MM.1S (cell line): ENCODE measurements around the gene FAM177A1.

Experiments used
- DNase-seq: peaks from one replicate; pipeline ENCODE4 v3.0.0-alpha.2; 2015
- H2AFZ ChIP-seq: fragments of 300-600 bp; sonication (generic); 2 replicates; pipeline ENCODE4 v1.6.0; 2016; ENCODE audit warnings: antibody characterized with exemption, low read length
- H3F3A ChIP-seq: fragments of 300-600 bp; sonication (generic); 2 replicates; pipeline ENCODE4 v1.6.1; 2016; ENCODE audit warnings: mild to moderate bottlenecking, antibody characterized with exemption, low read length, moderate library complexity, mixed read lengths; ENCODE audit not compliant: insufficient read depth
- H3K27ac ChIP-seq: fragments of 300-600 bp; sonication (generic); 2 replicates; pipeline ENCODE4 v1.5.1; 2016; ENCODE audit warnings: mild to moderate bottlenecking, low read length
- H3K27me3 ChIP-seq: fragments of 300-600 bp; sonication (generic); replicated peaks from 2 replicates; pipeline ENCODE4 v1.6.0; 2016; ENCODE audit warnings: low read length; ENCODE audit not compliant: insufficient read depth
- H3K36me3 ChIP-seq: fragments of 300-600 bp; sonication (generic); replicated peaks from 2 replicates; pipeline ENCODE4 v1.6.1; 2016; ENCODE audit warnings: mild to moderate bottlenecking, low read length, mixed read lengths; ENCODE audit not compliant: insufficient read depth
- H3K4me1 ChIP-seq: fragments of 300-600 bp; sonication (generic); 2 replicates; pipeline ENCODE4 v1.6.1; 2016; ENCODE audit warnings: low read length, mixed read lengths
- H3K4me2 ChIP-seq: fragments of 300-600 bp; sonication (generic); 2 replicates; pipeline ENCODE4 v1.6.0; 2016; ENCODE audit warnings: low read depth, low read length
- H3K4me3 ChIP-seq: fragments of 300-600 bp; sonication (generic); 2 replicates; pipeline ENCODE4 v1.5.1; 2016; ENCODE audit warnings: low read length, mixed read lengths
- H3K79me2 ChIP-seq: fragments of 300-600 bp; sonication (generic); 2 replicates; pipeline ENCODE4 v1.6.1; 2016; ENCODE audit warnings: mixed run types, low read length, mixed read lengths
- H3K9ac ChIP-seq: fragments of 300-600 bp; sonication (generic); 2 replicates; pipeline ENCODE4 v1.6.1; 2016; ENCODE audit warnings: low read length, mixed read lengths
- H3K9me2 ChIP-seq: fragments of 300-600 bp; sonication (generic); replicated peaks from 2 replicates; pipeline ENCODE4 v1.6.1; 2016; ENCODE audit warnings: mild to moderate bottlenecking, low read length, mixed read lengths; ENCODE audit not compliant: insufficient read depth
- H3K9me3 ChIP-seq: fragments of 300-600 bp; sonication (generic); replicated peaks from 2 replicates; pipeline ENCODE4 v1.6.1; 2016; ENCODE audit warnings: mild to moderate bottlenecking, low read length, mixed read lengths; ENCODE audit not compliant: insufficient read depth
- H4K20me1 ChIP-seq: fragments of 300-600 bp; sonication (generic); 2 replicates; pipeline ENCODE4 v1.6.1; 2016; ENCODE audit warnings: mild to moderate bottlenecking, low read length, moderate library complexity, mixed read lengths; ENCODE audit not compliant: insufficient read depth
- CTCF ChIP-seq: fragments of 300-600 bp; sonication (generic); IDR thresholded peaks from 2 replicates; pipeline ENCODE4 v1.5.1; 2016; ENCODE audit warnings: antibody characterized with exemption, low read length, mixed read lengths
- EZH2 ChIP-seq: fragments of 300-600 bp; sonication (generic); optimal IDR thresholded peaks from 2 replicates; pipeline ENCODE3; 2017; ENCODE audit warnings: low read depth, mild to moderate bottlenecking, antibody characterized with exemption, low read length, mixed read lengths
- EZH2phosphoT487 ChIP-seq: fragments of 300-600 bp; sonication (generic); IDR thresholded peaks from 2 replicates; pipeline ENCODE4 v1.6.1; 2018; ENCODE audit warnings: antibody characterized with exemption, low read length

Gene FAM177A1

GRCh38 chr14:35068238-35069012 is 22.4 kb downstream of the FAM177A1 start:
- Histone ChIP-seq H3K4me2 (no peak overlapping the region), H3K36me3 (no peaks in the 10 kb centered on the region), H3K9ac (no peak overlapping the region), H4K20me1 (no peaks in the 10 kb centered on the region), H3F3A (no peaks in the 10 kb centered on the region), H2AFZ (no peak overlapping the region), H3K9me3 (no peaks in the 10 kb centered on the region), H3K79me2 (no peaks in the 10 kb centered on the region), H3K9me2 (no peaks in the 10 kb centered on the region), H3K27ac (no peak overlapping the region), H3K27me3 (no peaks in the 10 kb centered on the region), H3K4me1 (no peaks in the 10 kb centered on the region), H3K4me3 (no peak overlapping the region)
- no peak for DNase-seq
- TF ChIP-seq EZH2: no peak
- TF ChIP-seq EZH2phosphoT487: no peak
- no peak for TF ChIP-seq CTCF

- Histone ChIP-seq H3K36me3 (no peaks in the 10 kb centered on the region), H3K9me2 (no peaks in the 10 kb centered on the region), H3F3A (no peaks in the 10 kb centered on the region), H3K4me3 (no peak overlapping the region), H3K79me2 (no peaks in the 10 kb centered on the region), H2AFZ (no peak overlapping the region), H4K20me1 (no peaks in the 10 kb centered on the region), H3K9ac (no peak overlapping the region), H3K4me2 (no peak overlapping the region), H3K9me3 (no peaks in the 10 kb centered on the region), H3K4me1 (no peaks in the 10 kb centered on the region), H3K27me3 (no peaks in the 10 kb centered on the region), H3K27ac (no peak overlapping the region)
- DNase-seq: no peak
- TF ChIP-seq EZH2: no peak
Measured at GRCh38 chr14:35072226-35072625, 26.2 kb downstream of the FAM177A1 start.

GRCh38 chr14:35073486-35073885 is 27.4 kb downstream of the FAM177A1 start:
- H3K4me1 ChIP-seq: no peaks in the 10 kb centered on the region
- H3K9me3 ChIP-seq: no peaks in the 10 kb centered on the region
- H3K9me2 ChIP-seq: no peaks in the 10 kb centered on the region
- no peak for TF ChIP-seq EZH2
- TF ChIP-seq EZH2phosphoT487: no peak
- TF ChIP-seq CTCF: no peak
- no peaks in the 10 kb centered on the region for H4K20me1 ChIP-seq
- no peak overlapping the region for H3K4me3 ChIP-seq
- DNase-seq: no peak
- H3F3A ChIP-seq: no peaks in the 10 kb centered on the region
- no peak overlapping the region for H3K9ac ChIP-seq
- no peaks in the 10 kb centered on the region for H3K79me2 ChIP-seq
- H3K4me2 ChIP-seq: no peak overlapping the region
- no peak overlapping the region for H3K27ac ChIP-seq
- no peaks in the 10 kb centered on the region for H3K36me3 ChIP-seq
- H2AFZ ChIP-seq: no peak overlapping the region
- no peaks in the 10 kb centered on the region for H3K27me3 ChIP-seq

- Histone ChIP-seq H2AFZ (no peak overlapping the region), H3K9ac (no peak overlapping the region), H3K9me2 (no peaks in the 10 kb centered on the region), H3K4me1 (no peaks in the 10 kb centered on the region), H4K20me1 (no peaks in the 10 kb centered on the region), H3K9me3 (no peaks in the 10 kb centered on the region), H3K79me2 (no peaks in the 10 kb centered on the region), H3K27me3 (no peaks in the 10 kb centered on the region), H3K4me3 (no peak overlapping the region), H3K4me2 (no peak overlapping the region), H3K36me3 (no peaks in the 10 kb centered on the region), H3F3A (no peaks in the 10 kb centered on the region), H3K27ac (no peak overlapping the region)
- TF ChIP-seq CTCF (no peak), EZH2 (no peak), EZH2phosphoT487 (no peak)
- DNase-seq: no peak
Measured at GRCh38 chr14:35078082-35078481, 32.0 kb downstream of the FAM177A1 start.
